ENCODE data around the gene CNDP2.

GRCh38 chr18:74463254-74463653 is 32.9 kb upstream of the CNDP2 start:
- no peak for TF ChIP-seq ZNF367 (CRISPR knock-in tag; IDR thresholded peaks at IDR 0.05; ENCODE audit: borderline replicate concordance)
- TF ChIP-seq NCOA1 (CRISPR knock-in tag; IDR thresholded peaks at IDR 0.05): no peak
- TF ChIP-seq ZNF703 (CRISPR knock-in tag; IDR thresholded peaks at IDR 0.05; ENCODE audit: borderline replicate concordance): no peak
- no peak for TF ChIP-seq CTCF (CRISPR knock-in tag; IDR thresholded peaks at IDR 0.05)
- no peak for TF ChIP-seq ZNF768 (CRISPR knock-in tag; IDR thresholded peaks at IDR 0.05)
- TF ChIP-seq POLR2A (IDR thresholded peaks at IDR 0.05; ENCODE audit: insufficient read depth in 1 of 2, low read depth in 2 of 2, low read length in 2 of 2): no peak

All from HepG2 (cell line).